Endodermal cell (in vitro differentiated cells): ENCODE measurements around the gene SFXN3. TPM values are rescaled to one million over a fixed set of nuclear protein-coding genes. Genes with fewer than 3 reads are reported as not detected.
A peak's percentile ranks its signal among the peaks of the same experiment; 100 is the strongest.

ENCODE experiments used
- DNase-seq: peaks from one replicate; pipeline ENCODE4 v3.0.0-alpha.2; 2017
- H3K27ac ChIP-seq: 2 replicates; pipeline ENCODE4 v1.5.1; 2013; ENCODE audit warnings: mild to moderate bottlenecking, low read depth, low read length, moderate library complexity
- H3K27me3 ChIP-seq: 2 replicates; pipeline ENCODE4 v1.6.1; 2013; ENCODE audit warnings: mild to moderate bottlenecking, low read length, moderate library complexity; ENCODE audit not compliant: insufficient read depth, control insufficient read depth, poor library complexity, severe bottlenecking
- H3K36me3 ChIP-seq: 2 replicates; pipeline ENCODE4 v1.7.0; 2013; ENCODE audit warnings: mild to moderate bottlenecking, low read length, moderate library complexity; ENCODE audit not compliant: control insufficient read depth, insufficient read depth
- H3K4me1 ChIP-seq: one replicate; pipeline ENCODE4 v1.7.0; 2013; ENCODE audit warnings: low read length; ENCODE audit not compliant: control insufficient read depth, insufficient read depth
- H3K4me3 ChIP-seq: 2 replicates; pipeline ENCODE4 v1.5.1; 2013; ENCODE audit warnings: mild to moderate bottlenecking, low read length, moderate library complexity
- H3K9ac ChIP-seq: 2 replicates; pipeline ENCODE4 v1.6.1; 2013; ENCODE audit warnings: mild to moderate bottlenecking, low read length, moderate library complexity; ENCODE audit not compliant: poor library complexity, severe bottlenecking; ENCODE audit errors: extremely low read depth
- H3K9me3 ChIP-seq: 2 replicates; pipeline ENCODE4 v1.6.1; 2013; ENCODE audit warnings: mild to moderate bottlenecking, low read length, moderate library complexity; ENCODE audit not compliant: control insufficient read depth
- H3K27ac Mint-ChIP-seq: 2 replicates; pipeline ENCODE4 v1.8.0; 2020; ENCODE audit warnings: mixed read lengths
- H3K27me3 Mint-ChIP-seq: 2 replicates; pipeline ENCODE4 v1.8.0; 2021; ENCODE audit warnings: mild to moderate bottlenecking, mixed read lengths; ENCODE audit not compliant: insufficient read depth
- H3K36me3 Mint-ChIP-seq: 2 replicates; pipeline ENCODE4 v1.8.0; 2020; ENCODE audit warnings: low read depth, mixed read lengths
- H3K4me1 Mint-ChIP-seq: 2 replicates; pipeline ENCODE4 v1.8.0; 2020; ENCODE audit warnings: mixed read lengths
- H3K4me3 Mint-ChIP-seq: 2 replicates; pipeline ENCODE4 v1.8.0; 2020; ENCODE audit warnings: mild to moderate bottlenecking, moderate library complexity, mixed read lengths
- H3K9me3 Mint-ChIP-seq: 2 replicates; pipeline ENCODE4 v1.8.0; 2020; ENCODE audit warnings: mild to moderate bottlenecking, mixed read lengths
- CTCF ChIP-seq: fragments of 200-600 bp; sonication (generic); conservative IDR thresholded peaks from 2 replicates; pipeline ENCODE4 v1.5.0; 2021; ENCODE audit warnings: antibody characterized with exemption, mild to moderate bottlenecking
- WGBS, 2 experiments: methylation state at CpG; one replicate each; pipeline versions ENCODE4 v1.1.5 to v1.1.7; 2013; ENCODE audit warnings: missing lambda C conversion rate in 2 of 2, mixed read lengths in 1 of 2; ENCODE audit not compliant: insufficient coverage in 1 of 2, insufficient read length in 1 of 2; 5-methylcytosine and 5-hydroxymethylcytosine counted together
- total RNA-seq, 2 donors: library from RNA; stranded (reverse); fragmentation: NEBNext Ultra II Directional in 1 of 2; extraction: Animal tissue kit (Norgen Biotek cat#: 25700) in 1 of 2; gene quantifications; 2 replicates in 1 of 2; 3 replicates in 1 of 2; pipeline ENCODE4 v1.2.1, GENCODE V29; 2021

The SFXN3 gene
- total RNA-seq, 2 donors from 2014 or later: 1.8 to 2.1 TPM

GRCh38 chr10:101072923-101073322 is 41.9 kb downstream of the SFXN3 start:
- H3K9ac ChIP-seq: no peak overlapping the region
- H3K36me3 ChIP-seq: no peaks in the 10 kb centered on the region
- no peak overlapping the region for H3K27ac ChIP-seq
- H3K4me1 Mint-ChIP-seq: peaks cover 6% of the 10 kb centered on the region
- H3K4me3 Mint-ChIP-seq: no peak overlapping the region
- no peaks in the 10 kb centered on the region for H3K9me3 Mint-ChIP-seq
- DNase-seq: no peak
- no peak overlapping the region for H3K4me3 ChIP-seq
- no peaks in the 10 kb centered on the region for H3K36me3 Mint-ChIP-seq
- H3K9me3 ChIP-seq: no peaks in the 10 kb centered on the region
- H3K4me1 ChIP-seq: no peaks in the 10 kb centered on the region
- H3K27ac Mint-ChIP-seq: no peak overlapping the region
- peaks cover 38% of the 10 kb centered on the region for H3K27me3 ChIP-seq
- TF ChIP-seq CTCF: no peak
- peaks cover 40% of the 10 kb centered on the region for H3K27me3 Mint-ChIP-seq
- WGBS, 2 experiments: 74 to 83% methylated on average over 4 to 9 of the region's 9 CpGs

GRCh38 chr10:101073631-101074030 is 42.6 kb downstream of the SFXN3 start:
- Histone ChIP-seq H3K36me3 (no peaks in the 10 kb centered on the region), H3K9me3 (no peaks in the 10 kb centered on the region), H3K4me1 (no peaks in the 10 kb centered on the region), H3K9ac (no peak overlapping the region), H3K27ac (no peak overlapping the region), H3K4me3 (no peak overlapping the region), H3K27me3 (peaks cover 46% of the 10 kb centered on the region)
- Mint-ChIP-seq H3K27me3 (peaks cover 45% of the 10 kb centered on the region), H3K4me3 (no peak overlapping the region), H3K27ac (no peak overlapping the region), H3K9me3 (no peaks in the 10 kb centered on the region), H3K36me3 (no peaks in the 10 kb centered on the region), H3K4me1 (peaks cover 6% of the 10 kb centered on the region)
- peak; percentile 67 for DNase-seq
- peak; percentile 39 for TF ChIP-seq CTCF
- WGBS, 2 experiments: 37% methylated on average over 10 of the region's 13 CpGs; no CpG with 5 or more reads in 1 of the 2 experiments

GRCh38 chr10:101075775-101076174 is 44.7 kb downstream of the SFXN3 start:
- H3K9me3 Mint-ChIP-seq: no peaks in the 10 kb centered on the region
- Histone ChIP-seq H3K36me3 (no peaks in the 10 kb centered on the region), H3K27ac (no peak overlapping the region), H3K9ac (no peak overlapping the region), H3K4me3 (no peak overlapping the region), H3K4me1 (no peaks in the 10 kb centered on the region), H3K9me3 (no peaks in the 10 kb centered on the region), H3K27me3 (peaks cover 64% of the 10 kb centered on the region)
- peak; percentile 63 for DNase-seq
- H3K4me1 Mint-ChIP-seq: peaks cover 6% of the 10 kb centered on the region
- H3K27ac Mint-ChIP-seq: no peak overlapping the region
- H3K27me3 Mint-ChIP-seq: peaks cover 61% of the 10 kb centered on the region
- TF ChIP-seq CTCF: no peak
- H3K36me3 Mint-ChIP-seq: no peaks in the 10 kb centered on the region
- H3K4me3 Mint-ChIP-seq: no peak overlapping the region
- WGBS, 2 experiments: 0 to 4% methylated on average over 1 to 3 of the region's 4 CpGs
